NCI-H1092 treated with DMSO at 0.1 percent for 48 hours (cell line): ENCODE measurements around the gene PAGE2B.
"Not testable (repeated sequence)": the region's sequence is repeated elsewhere in the genome, so short reads cannot be mapped to it uniquely, and the experiment has no call there.

Source experiments
- DNase-seq: peaks from one replicate; lab custom pipeline; 2025; lab: John Stamatoyannopoulos, UW

Gene PAGE2B

GRCh38 chrX:55074851-55075467 lies at the start of gene PAGE2B:
Gene PAGE2B (plus strand): TSS chrX:55075030. CDS start chrX:55076042, 1,012 bp downstream.
- DNase-seq, result no peak

DNA sequence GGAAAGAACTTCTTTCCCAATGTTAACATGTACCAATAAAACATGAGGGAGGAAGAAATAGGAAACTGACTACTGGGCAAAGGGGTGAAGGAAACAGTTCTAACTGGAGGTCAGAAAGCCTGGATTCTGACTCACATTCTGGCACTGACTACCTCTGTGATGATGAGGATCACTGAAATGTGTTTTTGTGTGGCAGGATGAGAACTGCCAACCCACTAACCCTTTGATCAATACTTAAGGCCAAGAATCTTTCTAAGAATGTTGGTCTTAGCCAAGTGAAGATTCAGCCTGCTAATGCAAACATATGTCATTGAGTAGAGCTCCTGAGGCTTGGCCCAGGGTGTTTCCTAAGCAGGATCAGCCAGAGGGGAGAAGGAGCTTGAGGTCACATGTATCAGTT lies 48.7 kb upstream of the PAGE2B start:
- DNase-seq, result no peak

DNA sequence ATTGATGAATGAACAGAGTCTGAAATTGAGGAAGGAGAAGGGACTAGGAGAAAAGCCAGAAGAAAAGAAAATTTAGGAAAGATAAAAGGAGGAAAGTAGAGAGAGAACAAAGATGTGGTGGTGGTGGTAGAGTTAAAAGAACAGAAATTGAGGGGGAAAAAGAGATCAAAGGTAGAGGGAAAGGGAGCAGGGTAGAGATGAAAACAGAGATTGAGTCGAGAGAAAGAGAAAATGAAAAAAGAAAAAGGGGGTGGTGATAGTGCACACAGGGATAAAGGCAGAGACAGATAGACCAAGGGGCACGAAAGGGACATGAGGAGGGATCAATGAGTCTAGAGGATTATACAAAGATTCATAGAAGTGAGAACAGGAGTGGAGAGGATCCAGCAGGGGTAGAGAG lies 48.0 kb upstream of the PAGE2B start:
- no peak for DNase-seq

DNA sequence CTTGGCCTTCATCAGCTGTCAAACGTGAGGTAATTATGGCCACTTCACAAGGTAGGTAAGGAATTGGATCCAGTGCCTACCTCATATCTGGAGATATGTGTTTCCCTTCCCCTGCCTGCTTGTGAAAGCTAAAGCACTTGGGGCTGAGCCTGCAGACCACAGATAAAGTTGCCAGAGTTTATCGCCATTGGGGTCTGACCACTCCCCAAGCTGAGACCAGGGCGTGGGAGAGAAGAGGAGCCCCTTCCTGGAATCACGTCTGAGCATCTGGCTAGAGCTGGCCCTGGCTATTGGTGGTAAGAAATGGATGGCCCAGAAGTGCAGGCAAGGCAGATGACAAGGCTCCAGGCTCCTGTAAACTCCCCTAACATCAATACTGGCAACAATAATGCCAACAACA lies 46.8 kb upstream of the PAGE2B start:
- no peak for DNase-seq

- DNase-seq, result no peak
Measured at GRCh38 chrX:55028611-55029010, 46.2 kb upstream of the PAGE2B start.

DNA sequence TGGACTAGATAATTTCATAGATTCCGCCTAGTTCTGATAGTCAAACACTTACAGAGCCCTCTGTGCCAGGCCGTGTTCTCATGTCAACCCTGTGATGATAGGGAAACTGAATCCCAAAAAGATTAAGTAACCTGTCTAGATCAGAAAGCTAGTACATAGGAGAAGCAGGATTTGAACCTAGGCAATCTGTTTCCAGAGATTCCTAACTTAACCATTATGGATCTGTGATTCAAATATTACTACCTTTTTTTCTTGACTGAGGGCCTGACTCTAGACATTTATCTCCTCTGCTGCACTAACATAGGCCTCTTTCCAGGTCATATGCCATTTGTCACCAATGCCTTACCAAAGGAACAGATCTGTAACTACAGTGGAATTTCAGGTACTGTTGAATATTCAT lies 45.5 kb upstream of the PAGE2B start:
- DNase-seq, result no peak

GRCh38 chrX:55030271-55031205 lies 44.3 kb upstream of the PAGE2B start, which contains the start of gene ALAS2:
Gene ALAS2 (minus strand): TSS chrX:55030977. CDS start chrX:55026000, 4,977 bp downstream.
- no peak for DNase-seq

GRCh38 chrX:55033429-55033828 lies 41.4 kb upstream of the PAGE2B start:
- DNase-seq, result no peak

DNA sequence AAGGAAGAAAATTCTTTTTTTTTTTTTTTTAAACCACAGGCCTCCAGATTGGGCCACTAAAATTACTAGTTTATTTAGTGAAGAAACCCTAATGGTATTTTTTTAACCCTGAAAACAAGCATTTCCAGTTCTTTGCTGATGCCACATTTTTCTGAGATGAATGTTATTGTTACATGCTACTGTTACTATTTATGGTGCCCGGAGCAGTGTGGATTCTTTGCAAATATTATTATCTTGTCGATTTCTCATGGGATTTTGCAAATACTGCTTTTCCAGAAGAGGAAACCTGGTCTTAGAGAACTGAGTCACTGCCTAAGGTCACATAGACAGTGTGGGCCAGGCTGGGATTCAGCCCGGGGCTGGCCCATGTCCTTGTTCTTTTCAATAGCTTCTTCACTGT lies 35.4 kb upstream of the PAGE2B start:
- no peak for DNase-seq

- DNase-seq, result no peak
Measured at GRCh38 chrX:55041514-55041913, 33.3 kb upstream of the PAGE2B start.

GRCh38 chrX:55050599-55050998 lies 24.2 kb upstream of the PAGE2B start:
- DNase-seq, result not testable (repeated sequence)

DNA sequence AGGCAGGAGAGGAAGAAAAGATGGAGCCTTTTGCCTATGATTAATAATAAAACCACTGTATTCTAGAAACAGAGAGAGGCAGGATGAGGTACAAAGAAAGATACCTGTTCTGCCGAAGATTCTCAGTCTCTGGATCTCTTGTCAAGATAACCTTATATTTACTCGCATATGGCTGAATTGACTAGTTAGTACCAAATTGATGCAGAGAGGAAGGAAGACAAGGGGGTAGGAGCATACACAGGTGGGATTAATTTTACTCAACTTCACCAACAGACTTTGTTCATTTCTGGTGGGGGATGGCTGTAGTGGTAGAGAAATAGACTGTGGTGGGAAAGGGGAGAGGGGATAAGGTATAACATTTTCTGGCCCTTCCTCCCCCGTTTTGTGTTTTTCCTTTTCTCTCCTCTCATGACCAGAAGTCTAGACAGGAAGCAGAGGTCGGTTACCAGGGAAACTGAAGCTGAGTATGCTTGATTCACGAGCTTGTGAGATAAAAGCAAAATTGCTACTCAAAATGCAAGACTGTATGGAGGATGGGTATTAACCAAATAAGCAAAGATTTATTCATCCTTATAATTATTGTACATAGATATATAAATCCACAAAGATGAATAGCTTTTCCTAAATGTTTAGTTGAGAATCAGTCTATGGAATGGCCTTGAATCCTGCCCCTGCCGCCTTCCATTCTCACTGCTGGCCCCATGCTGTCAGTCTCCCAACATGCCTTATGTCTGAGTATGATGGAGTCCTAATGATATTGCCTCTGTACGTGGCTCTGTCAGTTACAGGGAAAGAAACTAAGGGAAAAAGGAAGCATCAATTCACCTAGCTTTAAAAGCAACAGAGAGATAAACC lies 17.8 kb upstream of the PAGE2B start:
- DNase-seq, result peak; percentile 69

DNA sequence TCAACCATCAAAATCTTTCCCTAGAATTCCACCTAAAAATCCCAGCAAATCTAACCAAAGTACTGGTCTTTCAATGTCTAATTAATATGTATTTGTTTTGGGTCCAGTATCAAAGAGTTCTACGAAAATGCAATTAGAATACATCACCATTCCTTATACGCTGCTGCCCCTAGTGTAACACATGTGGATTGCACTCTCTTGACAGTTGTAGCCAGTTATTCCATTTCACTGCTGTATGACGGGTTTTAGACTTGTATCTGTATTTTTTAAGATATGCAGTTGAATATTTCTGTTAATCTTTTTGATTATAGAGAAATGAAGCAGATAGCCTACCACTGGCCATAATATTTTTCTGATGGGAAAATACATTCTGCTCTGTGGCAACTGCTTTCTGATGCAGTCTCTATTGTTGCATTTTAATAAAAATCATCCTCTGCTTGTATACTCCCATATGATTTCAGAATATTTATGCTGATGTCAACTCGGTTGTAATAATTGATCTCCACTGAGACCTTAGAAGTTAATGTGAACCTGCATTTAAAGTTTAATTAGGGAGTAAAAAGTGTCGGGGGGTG lies 17.1 kb upstream of the PAGE2B start:
- DNase-seq, result peak; percentile 69

DNA sequence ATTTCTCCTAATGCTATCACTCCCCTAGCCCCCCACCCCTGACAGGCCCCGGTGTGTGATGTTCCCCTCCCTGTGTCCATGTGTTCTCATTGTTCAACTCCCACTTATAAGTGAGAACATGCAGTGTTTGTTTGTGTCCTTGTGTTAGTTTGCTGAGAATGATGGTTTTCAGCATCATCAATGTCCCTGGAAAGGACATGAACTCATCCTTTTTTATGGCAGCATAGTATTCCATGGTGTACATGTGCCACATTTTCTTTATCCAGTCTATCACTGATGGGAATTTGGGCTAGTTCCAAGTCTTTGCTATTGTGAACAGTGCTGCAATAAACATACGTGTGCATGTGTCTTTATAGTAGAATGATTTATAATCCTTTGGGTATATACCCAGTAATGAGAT lies 7.7 kb upstream of the PAGE2B start:
- not testable (repeated sequence) for DNase-seq

- DNase-seq, result no peak
Measured at GRCh38 chrX:55072286-55072685, 2.5 kb upstream of the PAGE2B start.

- DNase-seq, result no peak
Measured at GRCh38 chrX:55088795-55089489, 14.1 kb downstream of the PAGE2B start, which contains the start of gene PAGE2. Gene PAGE2 (plus strand): TSS chrX:55089018. CDS start chrX:55090021, 1,003 bp downstream.

- no peak for DNase-seq
Measured at GRCh38 chrX:55098691-55099090, 23.9 kb downstream of the PAGE2B start.

DNA sequence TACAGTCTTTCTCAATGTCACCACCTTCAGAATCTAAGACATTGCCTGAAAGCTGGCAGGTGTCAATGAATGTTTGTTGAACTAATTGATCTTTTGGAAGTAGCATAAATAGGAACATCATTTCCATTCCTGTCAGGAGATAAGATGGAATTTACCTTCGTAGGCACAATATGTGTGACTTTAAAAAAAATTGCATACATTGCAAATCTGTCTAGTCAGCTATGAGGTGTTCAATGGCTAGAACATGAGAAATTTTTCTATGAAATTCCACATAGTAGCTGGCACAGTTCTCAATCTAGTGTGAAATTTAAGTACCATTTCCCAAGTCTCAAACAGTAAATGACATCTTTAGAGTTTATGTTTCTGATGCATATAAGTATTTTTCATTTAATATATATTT lies 24.3 kb downstream of the PAGE2B start:
- no peak for DNase-seq

DNA sequence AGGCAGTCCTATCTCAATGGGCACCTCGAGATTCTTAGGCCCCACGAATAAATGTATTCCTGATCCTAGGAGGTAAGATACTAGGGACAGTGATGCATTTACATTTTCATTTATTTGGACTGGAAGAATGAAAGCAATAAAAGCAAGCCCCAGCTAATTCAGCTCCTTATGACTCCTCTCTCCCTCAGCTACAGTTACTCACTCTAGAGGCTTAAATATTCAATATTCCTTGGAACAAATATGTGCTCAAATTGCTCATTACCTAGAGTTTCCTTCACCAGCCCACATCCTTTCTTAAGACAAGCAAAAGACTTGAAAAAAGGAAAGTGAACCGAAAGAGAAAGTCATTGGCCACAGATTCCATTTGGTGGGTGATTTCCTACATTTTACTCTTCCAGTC lies 27.9 kb downstream of the PAGE2B start:
- no peak for DNase-seq

GRCh38 chrX:55107262-55107661 lies 32.4 kb downstream of the PAGE2B start:
- no peak for DNase-seq

DNA sequence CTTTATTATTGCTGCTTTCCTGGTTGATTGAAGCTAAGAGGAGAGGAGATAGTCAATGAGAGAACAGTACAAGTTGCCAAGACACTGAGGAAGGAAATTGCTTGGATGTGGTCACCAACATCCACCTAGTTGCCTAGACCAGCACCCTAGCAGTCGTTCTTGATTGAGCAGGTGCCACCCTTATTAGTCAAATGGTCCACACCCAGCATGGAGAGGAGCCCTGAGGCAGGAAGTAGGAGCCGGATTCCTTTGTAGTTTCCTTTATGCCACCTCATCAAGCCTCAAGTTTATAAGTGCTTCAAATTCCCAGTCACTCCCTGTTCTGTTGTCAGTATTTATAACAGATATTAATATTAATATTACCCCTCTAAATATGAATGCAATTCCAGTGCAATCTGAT lies 33.1 kb downstream of the PAGE2B start:
- no peak for DNase-seq
